NCI-H1092 treated with DMSO at 0.1 percent for 48 hours (cell line): ENCODE results near the gene NCDN.
A peak's percentile ranks its signal among the peaks of the same experiment; 100 is the strongest.
"Not testable (repeated sequence)": the region's sequence is repeated elsewhere in the genome, so short reads cannot be mapped to it uniquely, and the experiment has no call there.

ENCODE experiments used
- DNase-seq: peaks from one replicate; lab custom pipeline; 2025; lab: John Stamatoyannopoulos, UW

The NCDN gene

GRCh38 chr1:35570589-35571137 is 13.1 kb downstream of the NCDN start:
- no peak for DNase-seq

GRCh38 chr1:35571263-35571662 is 13.7 kb downstream of the NCDN start:
- DNase-seq: no peak

- no peak for DNase-seq
Measured at GRCh38 chr1:35572296-35572695, 14.7 kb downstream of the NCDN start.

- DNase-seq: peak; percentile 45
Measured at GRCh38 chr1:35573198-35574124, 15.9 kb downstream of the NCDN start, which contains the start of gene TFAP2E. Gene TFAP2E (plus strand): TSS chr1:35573314. CDS start chr1:35573578, 264 bp downstream.

GRCh38 chr1:35574125-35574654 is 16.6 kb downstream of the NCDN start:
- no peak for DNase-seq

- no peak for DNase-seq
Measured at GRCh38 chr1:35574655-35575415, 17.2 kb downstream of the NCDN start.

GRCh38 chr1:35575416-35575958 is 17.9 kb downstream of the NCDN start:
- no peak for DNase-seq

- DNase-seq: no peak
Measured at GRCh38 chr1:35576061-35576765, 18.6 kb downstream of the NCDN start.

GRCh38 chr1:35576766-35577070 is 19.1 kb downstream of the NCDN start:
- not testable (repeated sequence) for DNase-seq

- no peak for DNase-seq
Measured at GRCh38 chr1:35577071-35577998, 19.7 kb downstream of the NCDN start.

- no peak for DNase-seq
Measured at GRCh38 chr1:35580949-35581388, 23.4 kb downstream of the NCDN start.

GRCh38 chr1:35581621-35582020 is 24.0 kb downstream of the NCDN start:
- DNase-seq: not testable (repeated sequence)

- DNase-seq: no peak
Measured at GRCh38 chr1:35585281-35585680, 27.7 kb downstream of the NCDN start.

GRCh38 chr1:35585805-35586204 is 28.2 kb downstream of the NCDN start:
- DNase-seq: not testable (repeated sequence)

GRCh38 chr1:35586808-35587207 is 29.2 kb downstream of the NCDN start:
- DNase-seq: no peak

GRCh38 chr1:35587736-35588135 is 30.1 kb downstream of the NCDN start:
- DNase-seq: no peak

- DNase-seq: no peak
Measured at GRCh38 chr1:35588197-35588910, 30.8 kb downstream of the NCDN start.

- DNase-seq: no peak
Measured at GRCh38 chr1:35589516-35590427, 32.2 kb downstream of the NCDN start.
